HG02852 (cell line): Measurements from ENCODE around the gene BCAS1.
A peak's percentile ranks its signal among the peaks of the same experiment; 100 is the strongest.
"Not testable (repeated sequence)": the region's sequence is repeated elsewhere in the genome, so short reads cannot be mapped to it uniquely, and the experiment has no call there.

ENCODE experiments used
- ATAC-seq: cut with Tn5 transposase; IDR thresholded peaks from one replicate; pipeline ENCODE4 v1.9.1; 2021; ENCODE audit warnings: mild to moderate bottlenecking, moderate library complexity; ENCODE audit not compliant: unreplicated experiment

Gene BCAS1

DNA sequence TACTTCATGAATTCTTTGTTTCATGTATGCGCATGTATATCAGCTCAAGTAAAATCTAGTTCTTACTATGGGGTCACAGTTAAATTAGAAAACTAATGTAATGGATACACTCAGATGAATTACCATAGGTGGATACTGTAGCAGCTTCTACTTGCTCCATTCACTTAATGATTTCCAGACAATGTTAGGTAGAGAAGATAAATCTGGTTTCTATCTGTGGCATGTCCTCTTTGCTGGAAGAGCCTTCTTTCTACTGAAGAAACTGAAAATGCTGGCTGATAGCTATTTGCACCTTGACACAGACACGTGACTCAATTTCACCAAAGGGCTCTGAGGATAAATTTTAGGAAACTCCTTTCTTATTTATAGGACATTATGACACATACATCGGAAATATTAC lies 49.5 kb downstream of the BCAS1 start:
- ATAC-seq = no peak

DNA sequence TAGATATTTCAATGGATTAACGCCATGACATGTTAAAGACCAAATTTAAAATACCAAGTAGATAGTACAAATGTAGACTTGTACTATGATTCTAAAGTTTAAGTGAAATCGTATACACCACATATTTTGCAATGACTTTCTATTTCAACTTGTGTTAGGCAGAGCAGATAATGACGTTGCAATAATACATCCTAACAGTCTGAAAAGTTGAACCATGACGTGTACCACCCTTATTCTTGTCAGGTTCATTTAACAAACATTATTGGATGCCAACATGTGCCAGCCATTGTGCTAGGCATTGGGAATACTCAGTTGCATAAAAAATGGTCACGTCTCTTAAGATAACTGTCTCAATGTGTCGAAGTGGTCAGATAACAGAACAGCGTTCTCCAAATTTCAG lies 50.0 kb downstream of the BCAS1 start:
- ATAC-seq = no peak

DNA sequence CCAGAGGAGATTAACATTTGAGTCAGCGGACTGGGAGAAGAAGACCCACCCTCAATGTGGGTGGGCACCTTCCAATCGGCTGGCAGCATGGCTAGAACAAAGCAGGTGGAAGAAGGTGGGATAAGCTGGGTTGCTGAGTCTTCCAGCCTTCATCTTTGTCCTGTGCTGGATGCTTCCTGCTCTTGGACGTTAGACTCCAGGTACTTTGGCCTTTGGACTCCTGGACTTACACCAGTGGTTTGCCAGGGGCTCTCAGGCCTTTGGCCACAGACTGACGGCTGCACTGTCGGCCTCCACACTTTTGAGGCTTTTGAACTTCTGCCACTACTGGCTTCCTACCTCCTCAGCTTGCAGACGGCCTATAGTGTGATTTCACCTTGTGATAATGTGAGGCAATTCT lies 50.8 kb downstream of the BCAS1 start:
- no peak for ATAC-seq

DNA sequence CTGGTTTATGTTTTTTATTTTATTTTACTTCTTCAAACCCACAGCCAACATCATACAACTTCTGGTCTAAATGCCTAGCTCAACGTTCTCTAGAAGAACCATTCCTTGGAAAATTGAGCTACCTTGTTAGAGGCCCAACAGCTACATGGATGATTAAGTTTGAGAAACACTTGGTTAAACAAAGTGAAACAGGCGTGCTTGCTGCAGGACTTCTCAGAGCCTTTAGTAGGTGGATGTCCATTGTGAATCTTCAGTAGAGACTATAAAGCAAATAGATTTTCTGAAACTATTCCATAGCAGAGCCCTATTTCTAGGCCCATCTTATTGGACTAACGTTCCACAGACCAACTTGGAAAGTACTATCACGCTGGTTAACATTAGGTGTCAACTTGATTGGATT lies 51.3 kb downstream of the BCAS1 start:
- no peak for ATAC-seq

DNA sequence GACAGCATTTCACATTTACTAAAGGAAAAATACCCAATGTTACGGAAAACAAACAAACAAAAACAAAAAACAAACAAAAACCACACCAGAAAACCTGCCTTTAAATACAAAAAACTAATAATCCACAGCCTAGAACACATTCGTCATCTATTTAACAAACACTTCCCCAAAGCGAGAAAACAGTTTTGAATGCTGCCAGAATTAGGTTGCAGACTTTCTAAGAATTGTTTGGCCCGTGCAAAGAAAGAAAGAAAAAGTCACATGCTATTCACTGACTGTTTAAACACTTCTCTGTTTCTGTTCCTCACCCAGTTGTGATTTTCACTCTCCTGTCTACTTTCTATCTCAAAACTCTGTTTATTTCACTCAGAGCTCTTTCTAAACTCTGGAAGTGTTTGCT lies 52.5 kb downstream of the BCAS1 start:
- ATAC-seq = peak; percentile 95

DNA sequence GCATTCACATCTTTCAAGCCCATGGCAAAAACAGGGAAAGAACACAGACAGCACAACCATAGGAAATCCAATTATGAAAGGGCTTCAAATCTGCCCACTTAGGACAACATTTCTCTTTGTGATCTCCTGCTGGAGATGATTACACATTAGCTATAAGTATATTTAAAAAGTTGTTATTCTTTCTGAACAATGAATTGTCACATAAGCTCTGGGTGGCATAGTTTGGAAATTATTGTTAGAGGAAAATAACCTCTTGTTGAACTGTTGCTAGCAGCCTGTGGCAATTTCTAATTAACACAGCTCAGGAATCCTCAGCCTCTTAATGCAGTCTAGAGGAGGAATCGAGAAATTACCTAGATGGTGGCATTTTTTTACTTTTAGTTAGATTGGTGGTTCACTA lies 54.9 kb downstream of the BCAS1 start:
- no peak for ATAC-seq

DNA sequence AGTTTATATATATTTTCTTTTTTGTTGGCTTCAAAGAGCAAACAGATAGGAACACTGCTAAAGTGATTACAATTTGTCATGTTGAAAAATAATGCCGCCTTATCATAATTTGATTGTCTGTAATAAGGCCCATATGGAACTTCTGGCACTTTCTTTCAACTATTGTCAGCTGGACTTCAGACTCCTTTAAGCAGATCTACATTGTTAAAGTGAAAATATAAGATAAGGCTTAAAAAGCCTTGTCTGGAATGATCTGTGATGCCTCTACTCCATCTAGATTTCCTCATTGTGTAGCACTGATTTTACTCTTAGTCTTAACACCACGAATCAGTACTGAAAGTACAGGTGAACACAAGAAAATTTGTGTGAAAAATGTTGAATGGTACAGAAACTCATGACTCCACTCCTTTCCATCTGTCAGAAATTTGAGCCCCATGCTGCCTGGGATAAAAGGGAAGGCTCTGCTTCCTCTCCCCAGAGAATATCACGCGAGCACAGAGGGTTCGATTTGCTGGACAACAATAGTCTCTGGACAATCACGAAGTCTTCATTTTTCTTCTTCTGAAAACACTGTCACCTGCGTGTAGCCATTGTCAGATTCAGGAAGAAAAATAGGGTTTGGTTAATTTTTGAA lies 56.0 kb downstream of the BCAS1 start:
- ATAC-seq = no peak

DNA sequence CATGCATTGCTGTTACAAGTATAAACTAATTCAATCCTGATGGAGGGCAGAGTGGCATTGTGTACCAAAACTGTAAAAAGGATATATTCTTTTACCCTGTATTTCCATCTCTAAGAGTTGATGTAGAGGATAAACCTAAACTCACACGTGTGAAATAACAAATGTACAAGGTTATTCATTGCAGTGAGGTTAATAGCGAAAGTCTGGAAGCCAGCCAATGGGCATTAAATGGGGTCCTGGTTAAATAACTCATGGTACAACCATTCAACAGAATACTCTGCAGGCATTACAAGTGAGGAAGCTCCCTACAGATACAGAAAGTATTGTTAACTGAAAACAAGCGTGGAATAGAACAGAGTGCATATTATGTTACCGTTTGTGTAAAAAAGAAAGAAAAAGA lies 56.9 kb downstream of the BCAS1 start:
- no peak for ATAC-seq

DNA sequence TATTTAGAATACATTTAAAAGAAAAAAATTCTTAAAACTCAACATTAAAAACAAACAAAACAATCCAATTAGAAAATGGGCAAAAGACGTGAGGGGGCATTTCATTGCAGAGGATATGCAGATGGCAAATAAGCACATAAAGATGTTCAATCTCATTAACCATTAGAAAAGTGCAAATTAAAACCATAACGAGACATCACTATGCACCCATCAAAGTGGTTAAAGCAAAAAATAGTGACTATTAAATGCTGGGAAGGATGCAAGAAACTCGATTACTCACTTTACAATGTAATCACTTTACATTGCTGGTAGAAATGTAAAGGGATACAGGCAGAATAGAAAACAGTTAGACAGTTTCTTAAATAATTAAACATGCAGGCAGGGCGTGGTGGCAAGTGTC lies 59.0 kb downstream of the BCAS1 start:
- no peak for ATAC-seq

DNA sequence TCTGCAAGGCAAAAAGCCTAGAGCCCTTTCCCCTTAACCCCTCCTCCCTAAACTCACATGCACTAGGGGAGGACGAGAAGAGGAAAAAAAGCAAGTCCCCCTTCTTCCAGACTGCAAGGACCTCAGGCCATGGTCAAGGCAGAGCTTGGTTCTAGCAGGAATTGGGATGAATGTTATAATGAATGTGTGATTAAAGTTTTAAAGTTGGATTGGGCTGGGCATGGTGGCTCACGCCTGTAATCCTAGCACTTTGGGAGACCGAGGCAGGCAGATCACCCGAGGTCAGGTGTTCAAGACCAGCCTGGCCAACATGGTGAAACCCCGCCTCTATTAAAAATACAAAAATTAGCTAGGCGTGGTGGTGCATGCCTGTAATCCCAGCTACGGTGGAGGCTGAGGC lies 64.2 kb downstream of the BCAS1 start:
- ATAC-seq = not testable (repeated sequence)

DNA sequence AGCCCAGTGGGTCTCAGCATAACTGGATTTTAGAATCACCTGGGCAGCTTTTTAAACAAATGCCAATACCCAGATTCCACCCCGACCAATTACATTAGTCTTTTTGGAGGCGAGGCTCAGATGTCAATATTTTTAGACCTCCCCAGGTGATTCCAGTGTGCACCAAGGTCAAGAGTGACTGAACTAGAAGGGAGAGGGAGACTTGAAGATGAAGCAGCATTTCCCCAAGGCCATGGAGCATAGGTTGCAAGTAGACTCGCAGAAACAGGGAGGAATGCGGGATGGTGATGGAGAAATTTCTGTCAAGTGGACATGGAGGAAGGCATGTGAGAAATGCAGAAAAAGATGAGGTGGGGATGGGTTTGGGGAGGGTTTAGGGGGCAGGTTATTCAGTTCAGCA lies 64.9 kb downstream of the BCAS1 start:
- ATAC-seq = no peak

DNA sequence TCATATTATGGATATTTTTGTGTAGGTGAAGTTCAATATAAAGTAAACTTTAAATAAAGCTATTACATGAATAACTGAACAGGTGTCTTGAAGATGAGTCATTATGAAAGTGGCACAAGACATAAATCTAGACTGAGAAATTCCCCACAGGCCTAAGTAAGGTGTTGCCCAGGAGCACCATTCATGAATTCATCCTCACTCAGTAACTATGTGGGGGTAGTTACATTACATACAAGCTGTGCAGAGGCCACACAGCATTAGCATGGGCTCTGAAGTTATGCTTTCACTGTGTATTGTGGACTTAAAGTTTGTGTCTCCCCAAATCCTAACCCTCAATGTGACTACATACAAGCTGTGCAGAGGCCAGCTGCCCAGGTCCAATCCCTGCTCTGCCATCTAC lies 65.9 kb downstream of the BCAS1 start:
- ATAC-seq = peak; percentile 95

DNA sequence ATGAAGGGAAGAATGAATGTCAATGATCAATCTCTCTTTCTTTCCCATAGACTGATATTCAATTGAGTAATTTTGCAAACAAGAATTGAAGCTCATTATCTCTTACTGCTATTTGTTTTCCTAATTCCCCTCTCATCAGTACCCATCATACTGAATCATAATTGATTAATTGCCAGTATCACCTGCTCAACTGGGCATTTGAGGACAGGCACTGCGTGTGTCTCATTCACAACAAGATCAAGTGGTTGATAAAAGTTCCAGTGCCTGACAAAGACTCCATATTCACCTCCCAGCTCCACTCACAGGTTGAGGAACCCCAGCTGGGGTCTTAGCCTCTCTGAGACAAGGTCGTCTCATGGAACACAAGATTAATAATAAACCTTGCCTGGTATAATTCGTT lies 67.7 kb downstream of the BCAS1 start:
- ATAC-seq = no peak

DNA sequence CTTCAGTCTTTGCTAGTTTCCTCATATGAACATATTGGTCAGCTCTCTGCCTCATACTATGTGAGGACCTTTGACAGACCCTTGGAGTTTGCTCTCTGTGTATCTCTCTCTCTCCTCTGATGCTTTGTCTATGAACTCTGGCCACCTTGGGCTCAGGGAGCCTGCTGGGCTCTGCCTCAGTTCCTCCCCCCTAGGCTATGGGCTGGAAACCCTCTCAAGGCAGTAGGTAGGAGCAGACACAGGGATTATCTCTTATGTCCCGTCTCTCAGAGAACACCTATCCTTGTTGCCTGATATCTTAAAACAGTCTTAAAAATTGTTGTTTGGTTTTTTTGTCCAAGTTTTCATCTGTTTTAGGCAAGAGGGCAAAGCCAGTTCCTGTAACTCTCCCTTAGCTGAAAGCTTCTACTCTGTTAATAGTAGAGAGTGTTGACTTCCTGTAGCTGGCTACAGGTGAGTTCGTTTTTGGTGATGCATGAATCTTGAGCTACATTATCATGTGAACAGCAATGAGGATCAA lies 68.3 kb downstream of the BCAS1 start:
- no peak for ATAC-seq

DNA sequence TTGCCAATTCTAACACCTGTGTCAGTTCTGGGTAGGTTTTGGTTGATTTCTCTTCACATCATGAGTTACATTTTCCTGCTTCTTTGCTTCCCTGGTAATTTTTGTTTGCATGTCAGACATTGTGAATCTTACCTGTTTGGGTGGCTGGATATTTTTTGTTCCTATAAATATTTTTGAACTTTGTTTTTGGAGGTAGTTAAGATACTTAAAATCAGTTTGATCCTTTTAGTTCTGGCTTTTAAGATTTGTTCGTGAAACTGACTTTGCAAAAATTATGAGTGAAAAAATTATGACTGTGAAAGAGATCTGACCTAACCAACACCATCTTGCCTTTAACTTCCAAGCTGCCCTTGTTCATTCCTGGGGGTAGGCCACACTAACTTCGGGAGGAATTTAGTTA lies 69.5 kb downstream of the BCAS1 start:
- ATAC-seq = no peak

DNA sequence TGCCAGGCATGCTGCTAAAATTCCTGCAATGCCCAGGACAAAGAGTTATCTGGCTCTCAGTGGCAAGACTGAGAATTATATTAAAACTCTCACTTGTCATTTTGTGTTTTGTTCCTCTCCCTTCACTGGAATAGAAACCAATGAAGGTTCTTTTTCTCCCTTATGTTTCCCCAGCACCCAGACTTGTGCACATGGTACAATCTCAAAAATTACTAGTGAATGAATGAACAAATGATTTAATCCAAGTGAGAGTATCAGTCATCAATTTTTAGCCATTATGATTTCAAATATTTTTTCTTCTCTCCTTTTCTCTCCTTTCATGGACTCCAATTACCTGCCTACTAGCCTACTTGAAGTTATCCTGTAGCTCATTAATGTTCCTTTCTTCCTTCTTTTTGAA lies 70.1 kb downstream of the BCAS1 start:
- no peak for ATAC-seq

DNA sequence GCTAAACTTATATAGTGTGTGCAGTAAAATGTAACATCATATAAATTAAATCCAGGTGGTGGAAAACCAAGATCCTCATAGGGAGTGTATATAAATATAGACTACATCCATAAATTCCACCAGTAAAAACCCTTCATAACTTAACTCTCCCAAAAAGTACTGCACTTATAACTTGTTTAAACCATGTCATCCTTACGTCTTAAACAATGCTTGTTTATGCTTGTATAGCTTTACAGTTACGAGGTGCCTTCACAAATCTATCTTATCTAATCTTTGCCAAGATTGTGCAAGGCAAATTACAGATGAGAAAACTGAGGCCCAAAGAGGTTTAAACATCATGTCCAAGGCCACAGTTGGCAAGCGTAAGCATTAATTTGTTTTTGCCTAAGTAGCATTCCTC lies 71.3 kb downstream of the BCAS1 start:
- no peak for ATAC-seq

DNA sequence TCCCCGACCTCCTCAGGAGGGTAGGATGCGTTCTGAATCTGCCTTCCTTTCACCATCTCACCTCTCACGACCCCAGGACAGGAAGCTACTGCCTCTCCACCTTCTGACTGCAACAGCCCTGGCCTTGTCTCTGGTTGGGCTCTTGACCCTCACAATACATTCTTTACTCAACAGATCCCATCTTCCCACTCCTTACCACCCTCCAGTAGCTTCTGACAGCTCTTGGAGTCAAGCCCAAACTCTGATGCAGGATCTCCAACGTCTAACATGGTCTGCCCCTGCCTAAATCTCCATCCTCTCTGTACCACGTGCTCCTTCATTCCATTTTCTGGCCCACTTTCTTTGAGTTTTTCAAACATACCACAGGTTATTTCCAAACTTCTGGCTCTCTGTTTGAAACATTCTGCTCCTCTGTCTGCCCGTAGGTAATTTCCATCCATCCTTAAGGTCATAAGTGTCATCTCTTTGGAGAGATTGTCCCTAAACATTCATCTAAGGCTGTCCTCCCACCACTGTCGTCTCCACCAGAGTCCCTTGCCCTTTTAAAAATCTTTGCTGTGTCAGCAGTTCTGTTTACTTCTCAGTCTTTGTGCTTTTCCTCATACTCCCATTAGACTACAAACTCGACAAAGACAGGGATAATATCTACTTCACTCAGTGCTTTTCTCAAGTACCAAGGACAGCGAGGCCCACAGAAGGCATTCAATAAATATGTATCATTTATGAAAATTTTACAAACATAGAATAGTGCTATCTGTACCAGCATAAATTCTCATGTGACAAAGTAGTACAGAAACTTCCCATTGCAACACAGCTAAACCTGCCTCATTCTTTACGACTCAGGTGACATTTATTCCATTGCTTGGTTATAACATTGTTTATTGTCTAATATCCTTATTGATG lies 73.6 kb downstream of the BCAS1 start:
- ATAC-seq = no peak

DNA sequence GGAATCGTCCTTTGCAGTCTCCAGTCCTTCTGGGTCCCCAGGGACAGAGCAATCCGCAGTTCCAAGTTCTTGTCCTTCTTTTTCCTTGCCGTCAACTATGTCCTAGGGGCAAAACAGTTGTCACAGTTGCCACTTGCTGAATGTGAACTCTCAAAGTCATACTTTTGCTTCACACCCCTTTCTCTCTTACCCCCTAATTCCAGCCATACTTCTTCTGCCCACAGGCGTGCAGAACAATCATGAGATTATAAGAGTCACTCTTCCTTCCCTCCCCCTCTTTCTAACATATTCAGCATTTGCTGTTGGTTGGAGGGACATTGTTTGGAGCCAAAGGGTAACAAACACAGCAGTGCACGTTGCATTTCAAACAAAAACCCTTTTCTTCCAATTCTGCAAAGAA lies 74.4 kb downstream of the BCAS1 start:
- ATAC-seq = no peak

DNA sequence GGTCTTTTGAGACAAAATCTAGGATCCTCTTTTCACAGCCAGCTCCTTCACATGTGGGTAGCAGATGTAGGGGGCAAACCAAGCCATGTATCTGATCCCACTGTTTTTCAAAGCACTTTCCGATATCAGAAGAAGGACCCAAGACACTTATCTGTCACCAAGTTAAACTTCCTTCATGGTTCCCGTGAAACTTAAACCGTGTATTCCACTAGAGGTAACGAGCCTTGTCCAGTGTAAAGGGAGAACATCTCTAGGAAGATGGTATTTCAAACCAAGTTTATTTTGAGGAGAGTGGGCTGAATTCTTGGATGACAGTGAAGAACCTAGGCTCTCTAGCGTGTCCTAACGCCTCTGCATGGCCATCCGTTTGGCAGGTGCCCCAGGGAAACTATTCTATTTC lies 76.3 kb downstream of the BCAS1 start:
- no peak for ATAC-seq

DNA sequence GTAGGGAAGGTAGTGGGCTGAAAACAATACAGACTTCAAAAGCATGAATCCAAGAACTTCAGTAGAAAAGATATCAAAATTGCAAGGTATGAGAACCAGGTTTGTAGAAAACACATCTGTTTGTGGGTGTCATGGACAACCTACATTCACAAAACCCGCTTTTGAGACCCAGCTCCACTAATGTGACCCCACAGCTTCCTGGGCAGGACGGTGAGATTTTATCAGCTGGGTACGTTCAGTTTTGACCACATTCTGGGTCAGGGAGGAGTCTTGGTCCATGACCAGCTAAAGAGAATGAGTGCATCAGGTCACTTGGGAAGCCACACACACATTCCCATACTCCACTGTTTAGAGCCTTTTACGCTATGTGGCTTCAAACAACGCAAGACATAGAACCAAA lies 77.1 kb downstream of the BCAS1 start:
- ATAC-seq = no peak

DNA sequence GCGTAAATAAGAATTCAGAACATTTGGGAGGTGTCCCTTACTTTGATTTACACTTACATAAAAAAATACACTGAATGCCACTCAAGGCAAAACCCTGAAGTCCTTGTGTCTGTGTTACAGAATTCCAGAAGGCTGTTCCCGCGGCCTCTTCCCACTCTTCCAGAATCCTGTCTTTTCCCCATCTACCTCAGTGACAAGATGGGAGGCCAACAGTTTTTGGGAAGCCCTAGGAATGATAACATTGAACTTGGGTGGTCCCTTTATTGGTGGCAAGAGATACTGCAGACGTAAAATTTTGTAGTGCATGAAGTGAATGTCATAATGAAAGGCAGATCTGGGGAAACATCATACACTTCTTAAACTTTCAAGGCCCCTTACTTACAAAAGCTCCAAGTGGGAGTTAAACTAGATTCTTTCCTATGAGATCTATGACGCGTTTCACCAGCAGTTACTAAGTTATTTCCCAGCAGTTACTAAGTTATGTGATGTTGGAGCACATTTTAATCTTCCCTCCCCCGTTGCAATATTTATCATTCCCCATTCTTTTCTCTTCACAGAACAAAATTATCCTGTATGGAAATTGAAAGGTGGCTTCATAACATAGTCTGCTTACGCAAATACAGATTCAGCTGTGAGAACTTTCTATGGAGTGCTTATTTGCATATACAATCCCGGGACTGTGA lies 79.5 kb downstream of the BCAS1 start:
- ATAC-seq = no peak
